RWPE2 (cell line): Measurements from ENCODE around the gene PAK1.
"Not testable (repeated sequence)": the region's sequence is repeated elsewhere in the genome, so short reads cannot be mapped to it uniquely, and the experiment has no call there.

ENCODE experiments used
- ATAC-seq: fragments of 200-7000 bp; cut with Tn5 transposase; 3 replicates; pipeline ENCODE4 v1.9.1; 2021; ENCODE audit warnings: low read depth
- DNase-seq: peaks from one replicate; pipeline ENCODE4 v3.0.0-alpha.2; 2020; ENCODE audit warnings: low spot score
- H3K27ac ChIP-seq: fragments of 450-650 bp; 2 replicates; pipeline ENCODE4 v1.5.1; 2017; ENCODE audit warnings: mild to moderate bottlenecking; ENCODE audit not compliant: poor library complexity, severe bottlenecking
- H3K27me3 ChIP-seq: fragments of 250-450 bp; sonication (Bioruptor Pico); 2 replicates; pipeline ENCODE4 v1.5.1; 2021; ENCODE audit warnings: mild to moderate bottlenecking, moderate library complexity; ENCODE audit not compliant: insufficient read depth, poor library complexity, severe bottlenecking
- H3K36me3 ChIP-seq: fragments of 250-450 bp; sonication (Bioruptor Pico); 2 replicates; pipeline ENCODE4 v1.5.1; 2020; ENCODE audit warnings: low read depth, mild to moderate bottlenecking, moderate library complexity
- H3K4me1 ChIP-seq: fragments of 250-450 bp; sonication (Bioruptor Pico); 2 replicates; pipeline ENCODE4 v1.5.1; 2021; ENCODE audit warnings: mild to moderate bottlenecking, moderate library complexity; ENCODE audit not compliant: insufficient read depth, poor library complexity, severe bottlenecking
- H3K4me3 ChIP-seq: fragments of 250-450 bp; sonication (Bioruptor Pico); 2 replicates; pipeline ENCODE4 v1.5.1; 2021; ENCODE audit warnings: mild to moderate bottlenecking, moderate library complexity; ENCODE audit not compliant: severe bottlenecking
- H3K9me3 ChIP-seq: fragments of 250-450 bp; sonication (Bioruptor Pico); 2 replicates; pipeline ENCODE4 v1.5.1; 2021; ENCODE audit warnings: mild to moderate bottlenecking, moderate library complexity; ENCODE audit not compliant: severe bottlenecking
- CTCF ChIP-seq: fragments of 450-650 bp; IDR thresholded peaks from one replicate; pipeline ENCODE4 v1.5.1; 2017; ENCODE audit warnings: mild to moderate bottlenecking, moderate library complexity; ENCODE audit not compliant: poor library complexity, severe bottlenecking

Gene PAK1

GRCh38 chr11:77395460-77396173 is 78.3 kb downstream of the PAK1 start:
- no peak for DNase-seq
- H3K36me3 ChIP-seq: no peaks in the 10 kb centered on the region; the same call in 1 of the 2 replicates
- H3K4me1 ChIP-seq: no peaks in the 10 kb centered on the region
- no peak for ATAC-seq
- H3K27ac ChIP-seq: no peak overlapping the region
- H3K4me3 ChIP-seq: no peak overlapping the region
- no peaks in the 10 kb centered on the region for H3K9me3 ChIP-seq
- TF ChIP-seq CTCF: no peak
- H3K27me3 ChIP-seq: no peaks in the 10 kb centered on the region

DNA sequence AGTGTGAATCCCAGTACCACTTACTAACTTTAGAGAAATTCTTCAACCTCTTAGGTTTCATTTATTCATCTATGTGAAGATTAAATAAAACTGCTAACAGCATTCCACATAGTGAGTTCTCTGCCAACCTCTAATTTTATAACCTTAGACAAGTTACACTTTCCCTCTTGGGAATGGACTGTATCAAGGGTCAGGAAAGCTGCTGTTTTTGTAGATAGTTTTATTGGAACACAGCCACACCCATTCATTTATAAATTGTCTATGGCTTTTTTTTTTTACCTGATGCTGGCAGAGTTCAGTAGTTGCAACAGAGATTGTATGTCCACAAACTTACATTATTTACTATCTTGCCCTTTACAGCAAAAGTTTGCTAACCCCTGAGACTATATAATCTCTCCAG is 81.1 kb downstream of the PAK1 start:
- Histone ChIP-seq H3K4me1 (no peaks in the 10 kb centered on the region), H3K36me3 (peaks cover 5% of the 10 kb centered on the region; the same call in 1 of the 2 replicates), H3K4me3 (no peak overlapping the region), H3K27ac (no peak overlapping the region), H3K27me3 (no peaks in the 10 kb centered on the region), H3K9me3 (no peaks in the 10 kb centered on the region)
- no peak for TF ChIP-seq CTCF
- ATAC-seq (no peak), DNase-seq (no peak)

GRCh38 chr11:77387701-77388100 is 86.2 kb downstream of the PAK1 start:
- Histone ChIP-seq H3K27ac (no peak overlapping the region), H3K4me1 (no peaks in the 10 kb centered on the region), H3K9me3 (no peaks in the 10 kb centered on the region), H3K36me3 (peaks cover 5% of the 10 kb centered on the region), H3K27me3 (no peaks in the 10 kb centered on the region), H3K4me3 (no peak overlapping the region)
- no peak for TF ChIP-seq CTCF
- no peak for ATAC-seq
- DNase-seq: no peak

DNA sequence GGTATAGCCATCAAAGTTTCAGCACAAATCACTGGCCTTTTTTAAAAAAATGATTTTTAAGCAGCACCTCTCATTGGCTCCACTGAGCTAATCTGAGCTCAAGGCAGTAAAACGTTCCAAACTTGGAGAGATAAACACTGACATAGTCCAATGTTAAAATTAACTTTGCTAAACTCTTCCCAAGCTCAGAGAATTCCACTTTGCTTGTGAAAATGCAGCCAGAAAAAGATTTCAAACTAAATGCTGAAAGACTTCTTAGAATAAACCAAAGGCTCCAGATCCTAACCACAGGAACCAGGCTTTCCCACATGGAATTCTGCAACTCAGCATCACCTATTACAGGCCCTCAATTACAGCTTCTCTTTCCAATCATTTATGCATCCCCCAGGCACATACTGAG is 87.7 kb downstream of the PAK1 start:
- DNase-seq: no peak
- no peaks in the 10 kb centered on the region for H3K4me1 ChIP-seq
- H3K27ac ChIP-seq: no peak overlapping the region
- TF ChIP-seq CTCF: no peak
- H3K4me3 ChIP-seq: no peak overlapping the region
- no peak for ATAC-seq
- H3K36me3 ChIP-seq: peaks cover 5% of the 10 kb centered on the region; the same call in 1 of the 2 replicates
- no peaks in the 10 kb centered on the region for H3K27me3 ChIP-seq
- H3K9me3 ChIP-seq: no peaks in the 10 kb centered on the region

GRCh38 chr11:77385255-77385771 is 88.6 kb downstream of the PAK1 start:
- not testable (repeated sequence) for H3K36me3 ChIP-seq, DNase-seq, ATAC-seq, H3K4me1 ChIP-seq, H3K4me3 ChIP-seq, H3K27me3 ChIP-seq, H3K9me3 ChIP-seq, H3K27ac ChIP-seq
